ENCODE data around the gene HS1BP3. TPM values are rescaled to one million over a fixed set of nuclear protein-coding genes. Genes with fewer than 3 reads are reported as not detected.
A peak's percentile ranks its signal among the peaks of the same experiment; 100 is the strongest.

Gene HS1BP3
- total and polyA plus RNA-seq, 2 of the 13 experiments (the other 11 are each of a cell fraction or from before 2014, with no cell fraction given) = 15.2 to 22.0 TPM

DNA sequence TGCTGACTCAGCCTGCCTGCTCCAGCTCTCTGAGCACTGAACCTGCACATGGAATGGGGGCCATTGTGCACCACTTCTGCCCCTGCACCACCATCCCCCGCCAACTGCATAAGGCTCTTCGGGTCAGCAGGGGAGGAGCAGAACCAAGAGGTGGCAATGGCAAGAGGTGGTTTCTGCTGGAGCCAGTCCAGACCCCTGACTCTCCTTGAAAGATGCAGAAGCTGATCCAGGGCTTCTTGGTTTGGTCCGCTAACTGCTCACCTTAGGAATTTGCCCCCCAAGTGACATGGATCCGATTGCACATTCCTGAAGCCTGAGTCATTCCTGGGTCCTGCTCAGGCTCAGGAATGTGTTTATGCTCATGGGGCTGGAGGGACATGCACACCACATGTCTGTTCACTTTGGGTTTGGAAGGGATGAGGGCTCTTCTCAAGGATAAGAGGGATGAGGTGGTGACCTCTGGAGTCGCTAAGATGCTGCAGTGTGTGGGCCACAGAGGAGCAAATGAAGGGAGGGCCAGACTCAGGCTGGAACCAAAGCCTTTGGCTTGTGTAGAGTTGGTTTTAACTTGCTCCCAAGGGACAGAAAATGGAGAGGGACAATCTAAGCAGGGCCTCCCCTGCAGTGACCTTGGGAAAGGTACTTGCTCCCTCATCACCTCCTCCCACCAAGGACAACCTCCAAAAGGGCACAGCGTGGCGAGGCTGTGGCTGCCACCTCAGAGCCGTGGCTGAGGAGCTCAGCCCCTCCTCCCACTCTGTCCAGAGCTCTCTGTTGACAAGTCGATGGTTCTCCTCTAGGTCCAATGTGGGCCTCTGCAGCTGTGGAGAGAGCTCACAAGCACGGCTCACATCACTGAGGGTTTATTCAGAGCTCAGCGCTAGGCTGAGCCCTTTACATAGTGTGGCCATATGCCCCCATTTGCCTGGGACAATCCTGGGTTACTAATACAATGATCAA lies 66.2 kb downstream of the HS1BP3 start (continued):
- TF ChIP-seq HOXD1 (CRISPR knock-in tag; IDR thresholded peaks at IDR 0.05) (0 out of 2 replicates have a peak, but pooled peaks have one; percentile 79), TBX2 (CRISPR knock-in tag; IDR thresholded peaks at IDR 0.05; ENCODE audit: borderline replicate concordance) (peak; percentile 76; the same call in 1 of the 2 replicates), ZNF792 (CRISPR knock-in tag; IDR thresholded peaks at IDR 0.05) (no peak; the same call in none of the 2 replicates), GTF2F1 (IDR thresholded peaks at IDR 0.05; ENCODE audit: low read length) (no peak), BCL6 (CRISPR knock-in tag; IDR thresholded peaks at IDR 0.05) (peak; percentile 74), NBN (conservative IDR thresholded peaks at IDR 0.05) (no peak), ZNF230 (CRISPR knock-in tag; IDR thresholded peaks at IDR 0.05) (peak; percentile 42), PAX8 (CRISPR knock-in tag; IDR thresholded peaks at IDR 0.05; ENCODE audit: borderline replicate concordance) (peak; percentile 10; the same call in 1 of the 2 replicates)
- TF ChIP-seq, protein P1, sequence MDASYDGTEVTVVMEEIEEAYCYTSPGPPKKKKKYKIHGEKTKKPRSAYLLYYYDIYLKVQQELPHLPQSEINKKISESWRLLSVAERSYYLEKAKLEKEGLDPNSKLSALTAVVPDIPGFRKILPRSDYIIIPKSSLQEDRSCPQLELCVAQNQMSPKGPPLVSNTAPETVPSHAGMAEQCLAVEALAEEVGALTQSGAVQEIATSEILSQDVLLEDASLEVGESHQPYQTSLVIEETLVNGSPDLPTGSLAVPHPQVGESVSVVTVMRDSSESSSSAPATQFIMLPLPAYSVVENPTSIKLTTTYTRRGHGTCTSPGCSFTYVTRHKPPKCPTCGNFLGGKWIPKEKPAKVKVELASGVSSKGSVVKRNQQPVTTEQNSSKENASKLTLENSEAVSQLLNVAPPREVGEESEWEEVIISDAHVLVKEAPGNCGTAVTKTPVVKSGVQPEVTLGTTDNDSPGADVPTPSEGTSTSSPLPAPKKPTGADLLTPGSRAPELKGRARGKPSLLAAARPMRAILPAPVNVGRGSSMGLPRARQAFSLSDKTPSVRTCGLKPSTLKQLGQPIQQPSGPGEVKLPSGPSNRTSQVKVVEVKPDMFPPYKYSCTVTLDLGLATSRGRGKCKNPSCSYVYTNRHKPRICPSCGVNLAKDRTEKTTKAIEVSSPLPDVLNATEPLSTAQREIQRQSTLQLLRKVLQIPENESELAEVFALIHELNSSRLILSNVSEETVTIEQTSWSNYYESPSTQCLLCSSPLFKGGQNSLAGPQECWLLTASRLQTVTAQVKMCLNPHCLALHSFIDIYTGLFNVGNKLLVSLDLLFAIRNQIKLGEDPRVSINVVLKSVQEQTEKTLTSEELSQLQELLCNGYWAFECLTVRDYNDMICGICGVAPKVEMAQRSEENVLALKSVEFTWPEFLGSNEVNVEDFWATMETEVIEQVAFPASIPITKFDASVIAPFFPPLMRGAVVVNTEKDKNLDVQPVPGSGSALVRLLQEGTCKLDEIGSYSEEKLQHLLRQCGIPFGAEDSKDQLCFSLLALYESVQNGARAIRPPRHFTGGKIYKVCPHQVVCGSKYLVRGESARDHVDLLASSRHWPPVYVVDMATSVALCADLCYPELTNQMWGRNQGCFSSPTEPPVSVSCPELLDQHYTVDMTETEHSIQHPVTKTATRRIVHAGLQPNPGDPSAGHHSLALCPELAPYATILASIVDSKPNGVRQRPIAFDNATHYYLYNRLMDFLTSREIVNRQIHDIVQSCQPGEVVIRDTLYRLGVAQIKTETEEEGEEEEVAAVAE (CRISPR knock-in tag; IDR thresholded peaks at IDR 0.05; ENCODE audit: borderline replicate concordance) = 0 out of 2 replicates have a peak, but pooled peaks have one; percentile 28
- TF ChIP-seq, protein P2, sequence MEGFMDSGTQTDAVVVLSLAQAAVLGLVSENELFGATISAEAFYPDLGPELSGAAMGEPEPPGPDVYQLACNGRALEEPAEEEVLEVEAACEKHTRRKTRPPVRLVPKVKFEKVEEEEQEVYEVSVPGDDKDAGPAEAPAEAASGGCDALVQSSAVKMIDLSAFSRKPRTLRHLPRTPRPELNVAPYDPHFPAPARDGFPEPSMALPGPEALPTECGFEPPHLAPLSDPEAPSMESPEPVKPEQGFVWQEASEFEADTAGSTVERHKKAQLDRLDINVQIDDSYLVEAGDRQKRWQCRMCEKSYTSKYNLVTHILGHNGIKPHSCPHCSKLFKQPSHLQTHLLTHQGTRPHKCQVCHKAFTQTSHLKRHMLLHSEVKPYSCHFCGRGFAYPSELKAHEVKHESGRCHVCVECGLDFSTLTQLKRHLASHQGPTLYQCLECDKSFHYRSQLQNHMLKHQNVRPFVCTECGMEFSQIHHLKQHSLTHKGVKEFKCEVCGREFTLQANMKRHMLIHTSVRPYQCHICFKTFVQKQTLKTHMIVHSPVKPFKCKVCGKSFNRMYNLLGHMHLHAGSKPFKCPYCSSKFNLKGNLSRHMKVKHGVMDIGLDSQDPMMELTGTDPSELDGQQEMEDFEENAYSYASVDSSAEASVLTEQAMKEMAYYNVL (CRISPR knock-in tag; IDR thresholded peaks at IDR 0.05; ENCODE audit: borderline replicate concordance) = 0 out of 2 replicates have a peak, but pooled peaks have one; percentile 40
- TF ChIP-seq, protein P3, sequence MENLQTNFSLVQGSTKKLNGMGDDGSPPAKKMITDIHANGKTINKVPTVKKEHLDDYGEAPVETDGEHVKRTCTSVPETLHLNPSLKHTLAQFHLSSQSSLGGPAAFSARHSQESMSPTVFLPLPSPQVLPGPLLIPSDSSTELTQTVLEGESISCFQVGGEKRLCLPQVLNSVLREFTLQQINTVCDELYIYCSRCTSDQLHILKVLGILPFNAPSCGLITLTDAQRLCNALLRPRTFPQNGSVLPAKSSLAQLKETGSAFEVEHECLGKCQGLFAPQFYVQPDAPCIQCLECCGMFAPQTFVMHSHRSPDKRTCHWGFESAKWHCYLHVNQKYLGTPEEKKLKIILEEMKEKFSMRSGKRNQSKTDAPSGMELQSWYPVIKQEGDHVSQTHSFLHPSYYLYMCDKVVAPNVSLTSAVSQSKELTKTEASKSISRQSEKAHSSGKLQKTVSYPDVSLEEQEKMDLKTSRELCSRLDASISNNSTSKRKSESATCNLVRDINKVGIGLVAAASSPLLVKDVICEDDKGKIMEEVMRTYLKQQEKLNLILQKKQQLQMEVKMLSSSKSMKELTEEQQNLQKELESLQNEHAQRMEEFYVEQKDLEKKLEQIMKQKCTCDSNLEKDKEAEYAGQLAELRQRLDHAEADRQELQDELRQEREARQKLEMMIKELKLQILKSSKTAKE (CRISPR knock-in tag; IDR thresholded peaks at IDR 0.05; ENCODE audit: borderline replicate concordance) = peak; percentile 88
- TF ChIP-seq, protein P4, sequence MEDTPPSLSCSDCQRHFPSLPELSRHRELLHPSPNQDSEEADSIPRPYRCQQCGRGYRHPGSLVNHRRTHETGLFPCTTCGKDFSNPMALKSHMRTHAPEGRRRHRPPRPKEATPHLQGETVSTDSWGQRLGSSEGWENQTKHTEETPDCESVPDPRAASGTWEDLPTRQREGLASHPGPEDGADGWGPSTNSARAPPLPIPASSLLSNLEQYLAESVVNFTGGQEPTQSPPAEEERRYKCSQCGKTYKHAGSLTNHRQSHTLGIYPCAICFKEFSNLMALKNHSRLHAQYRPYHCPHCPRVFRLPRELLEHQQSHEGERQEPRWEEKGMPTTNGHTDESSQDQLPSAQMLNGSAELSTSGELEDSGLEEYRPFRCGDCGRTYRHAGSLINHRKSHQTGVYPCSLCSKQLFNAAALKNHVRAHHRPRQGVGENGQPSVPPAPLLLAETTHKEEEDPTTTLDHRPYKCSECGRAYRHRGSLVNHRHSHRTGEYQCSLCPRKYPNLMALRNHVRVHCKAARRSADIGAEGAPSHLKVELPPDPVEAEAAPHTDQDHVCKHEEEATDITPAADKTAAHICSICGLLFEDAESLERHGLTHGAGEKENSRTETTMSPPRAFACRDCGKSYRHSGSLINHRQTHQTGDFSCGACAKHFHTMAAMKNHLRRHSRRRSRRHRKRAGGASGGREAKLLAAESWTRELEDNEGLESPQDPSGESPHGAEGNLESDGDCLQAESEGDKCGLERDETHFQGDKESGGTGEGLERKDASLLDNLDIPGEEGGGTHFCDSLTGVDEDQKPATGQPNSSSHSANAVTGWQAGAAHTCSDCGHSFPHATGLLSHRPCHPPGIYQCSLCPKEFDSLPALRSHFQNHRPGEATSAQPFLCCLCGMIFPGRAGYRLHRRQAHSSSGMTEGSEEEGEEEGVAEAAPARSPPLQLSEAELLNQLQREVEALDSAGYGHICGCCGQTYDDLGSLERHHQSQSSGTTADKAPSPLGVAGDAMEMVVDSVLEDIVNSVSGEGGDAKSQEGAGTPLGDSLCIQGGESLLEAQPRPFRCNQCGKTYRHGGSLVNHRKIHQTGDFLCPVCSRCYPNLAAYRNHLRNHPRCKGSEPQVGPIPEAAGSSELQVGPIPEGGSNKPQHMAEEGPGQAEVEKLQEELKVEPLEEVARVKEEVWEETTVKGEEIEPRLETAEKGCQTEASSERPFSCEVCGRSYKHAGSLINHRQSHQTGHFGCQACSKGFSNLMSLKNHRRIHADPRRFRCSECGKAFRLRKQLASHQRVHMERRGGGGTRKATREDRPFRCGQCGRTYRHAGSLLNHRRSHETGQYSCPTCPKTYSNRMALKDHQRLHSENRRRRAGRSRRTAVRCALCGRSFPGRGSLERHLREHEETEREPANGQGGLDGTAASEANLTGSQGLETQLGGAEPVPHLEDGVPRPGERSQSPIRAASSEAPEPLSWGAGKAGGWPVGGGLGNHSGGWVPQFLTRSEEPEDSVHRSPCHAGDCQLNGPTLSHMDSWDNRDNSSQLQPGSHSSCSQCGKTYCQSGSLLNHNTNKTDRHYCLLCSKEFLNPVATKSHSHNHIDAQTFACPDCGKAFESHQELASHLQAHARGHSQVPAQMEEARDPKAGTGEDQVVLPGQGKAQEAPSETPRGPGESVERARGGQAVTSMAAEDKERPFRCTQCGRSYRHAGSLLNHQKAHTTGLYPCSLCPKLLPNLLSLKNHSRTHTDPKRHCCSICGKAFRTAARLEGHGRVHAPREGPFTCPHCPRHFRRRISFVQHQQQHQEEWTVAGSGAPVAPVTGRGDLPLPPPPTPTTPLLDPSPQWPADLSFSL (CRISPR knock-in tag; IDR thresholded peaks at IDR 0.05) = peak; percentile 72; the same call in 1 of the 2 replicates

Data from HepG2 (cell line).